ENCODE results near the gene ADORA1. TPM values are rescaled to one million over a fixed set of nuclear protein-coding genes. Genes with fewer than 3 reads are reported as not detected.

Gene ADORA1
- polyA plus RNA-seq, 1 of the 3 experiments (the other 2 are of a cell fraction), result 4.8 TPM

- H3K27ac ChIP-seq (ENCODE audit: low read depth in 2 of 2, low read length in 1 of 2), result no peak overlapping the region
- no peak overlapping the region for H3K9ac ChIP-seq
- DNase-seq, result no peak
- CTCF ChIA-PET, result interaction anchor here (0.9 to 2.8 kb wide), 3 partner anchors 84 to 162 kb away, joined by 3 to 13 read pairs (median 8); no protein-coding TSS in a partner anchor
- no peaks in the 10 kb centered on the region; a peak in 1 of 4 replicates for H3K4me1 ChIP-seq (ENCODE audit: control insufficient read depth in 1 of 2, insufficient read depth in 2 of 2, low read depth in 1 of 2, low read length in 1 of 2)
- H3K9me3 ChIP-seq, result no peaks in the 10 kb centered on the region
- H3K4me2 ChIP-seq, result no peak overlapping the region
- no peak overlapping the region for H2AFZ ChIP-seq (ENCODE audit: low read depth)
- H3K36me3 ChIP-seq (replicated peaks in 1 of 2; ENCODE audit: control insufficient read depth in 1 of 2, insufficient read depth in 2 of 2, low read length in 1 of 2), result no peaks in the 10 kb centered on the region
- no peaks in the 10 kb centered on the region for H3K9me2 ChIP-seq
- POLR2A ChIA-PET, result no interaction called here
- peaks cover 9% of the 10 kb centered on the region; the same call in 1 of the 2 replicates for H3K27me3 ChIP-seq (ENCODE audit: insufficient read depth)
- no peak for TF ChIP-seq MEF2A (IDR thresholded peaks at IDR 0.05; ENCODE audit: borderline replicate concordance, low read depth)
- no peak for TF ChIP-seq SIN3A (IDR thresholded peaks at IDR 0.05; ENCODE audit: borderline replicate concordance, low read depth, low read length)
- TF ChIP-seq CHD2 (IDR thresholded peaks at IDR 0.05; ENCODE audit: low read length, partially characterized antibody), result no peak
- no peak for TF ChIP-seq CTCF (IDR thresholded peaks at IDR 0.05)
- no peaks in the 10 kb centered on the region for H3K79me2 ChIP-seq (ENCODE audit: insufficient read depth)
- no peak overlapping the region for H3K4me3 ChIP-seq (ENCODE audit: low read depth in 2 of 2, low read length in 1 of 2)
- no peaks in the 10 kb centered on the region for H4K20me1 ChIP-seq (ENCODE audit: insufficient read depth)
- 78% methylated on average over 9 of the region's 10 CpGs for WGBS (ENCODE audit: low lambda C conversion rate)
- no peaks in the 10 kb centered on the region for H3F3A ChIP-seq (replicated peaks; ENCODE audit: insufficient read depth)
Observed at GRCh38 chr1:203201516-203202205, 74.1 kb downstream of the ADORA1 start.

GRCh38 chr1:203202431-203203245 is 75.1 kb downstream of the ADORA1 start:
- ChIA-PET CTCF (interaction anchor here (1.0 to 23.6 kb wide), 5 partner anchors 13 to 163 kb away, joined by 3 to 454 read pairs (median 12); no protein-coding TSS in a partner anchor), POLR2A (no interaction called here)
- no peak for TF ChIP-seq REST (IDR thresholded peaks at IDR 0.05; ENCODE audit: low read depth, low read length)
- no peak for TF ChIP-seq USF2 (IDR thresholded peaks at IDR 0.05; ENCODE audit: borderline replicate concordance, low read depth, low read length)
- TF ChIP-seq RCOR1 (IDR thresholded peaks at IDR 0.05; ENCODE audit: low read length), result no peak
- no peak for TF ChIP-seq SMC3 (IDR thresholded peaks at IDR 0.05; ENCODE audit: low read depth, low read length)
- no peak for TF ChIP-seq TAF1 (IDR thresholded peaks at IDR 0.05; ENCODE audit: borderline replicate concordance, low read depth, low read length)
- TF ChIP-seq SIN3A (IDR thresholded peaks at IDR 0.05; ENCODE audit: borderline replicate concordance, low read depth, low read length), result no peak
- no peak for TF ChIP-seq YY1 (IDR thresholded peaks at IDR 0.05; ENCODE audit: low read depth)
- TF ChIP-seq GABPA (IDR thresholded peaks at IDR 0.05; ENCODE audit: low read depth), result no peak
- no peak for TF ChIP-seq FOSL2 (IDR thresholded peaks at IDR 0.05; ENCODE audit: borderline replicate concordance, low read depth)
- no peak for TF ChIP-seq RAD21 (IDR thresholded peaks at IDR 0.05; ENCODE audit: low read length)
- no peak for TF ChIP-seq NRF1 (IDR thresholded peaks at IDR 0.05; ENCODE audit: low read depth, low read length)
- no peak for TF ChIP-seq FOXJ3 (CRISPR knock-in tag; IDR thresholded peaks at IDR 0.05)
- TF ChIP-seq MXI1 (IDR thresholded peaks at IDR 0.05; ENCODE audit: low read depth, low read length), result no peak
- no peak for TF ChIP-seq MEF2A (IDR thresholded peaks at IDR 0.05; ENCODE audit: borderline replicate concordance, low read depth)
- TF ChIP-seq RXRA (IDR thresholded peaks at IDR 0.05; ENCODE audit: borderline replicate concordance, low read depth), result no peak
- Histone ChIP-seq H3K36me3 (replicated peaks in 1 of 2; ENCODE audit: control insufficient read depth in 1 of 2, insufficient read depth in 2 of 2, low read length in 1 of 2) (no peaks in the 10 kb centered on the region), H3K27ac (ENCODE audit: low read depth in 2 of 2, low read length in 1 of 2) (no peak overlapping the region), H3K79me2 (ENCODE audit: insufficient read depth) (no peaks in the 10 kb centered on the region), H2AFZ (ENCODE audit: low read depth) (no peak overlapping the region), H3K9me2 (no peaks in the 10 kb centered on the region), H3K4me2 (no peak overlapping the region), H3K9ac (no peak overlapping the region), H3K9me3 (no peaks in the 10 kb centered on the region), H3K27me3 (ENCODE audit: insufficient read depth) (peaks cover 9% of the 10 kb centered on the region; the same call in 1 of the 2 replicates), H4K20me1 (ENCODE audit: insufficient read depth) (no peaks in the 10 kb centered on the region), H3K4me3 (ENCODE audit: low read depth in 2 of 2, low read length in 1 of 2) (no peak overlapping the region), H3F3A (replicated peaks; ENCODE audit: insufficient read depth) (no peaks in the 10 kb centered on the region), H3K4me1 (ENCODE audit: control insufficient read depth in 1 of 2, insufficient read depth in 2 of 2, low read depth in 1 of 2, low read length in 1 of 2) (no peaks in the 10 kb centered on the region; a peak in 1 of 4 replicates)
- WGBS (ENCODE audit: low lambda C conversion rate), result 72% methylated on average over 15 of the region's 15 CpGs
- DNase-seq, result no peak

Data from SK-N-SH (cell line).